GM12878 (cell line): ENCODE data around the gene BRD1. TPM values are rescaled to one million over a fixed set of nuclear protein-coding genes. Genes with fewer than 3 reads are reported as not detected.

Source experiments
- ATAC-seq: fragments of 200-7000 bp; cut with Tn5 transposase; 3 replicates; pipeline ENCODE4 v1.9.1; 2020; ENCODE audit warnings: mild to moderate bottlenecking, moderate library complexity
- BruUV-seq: library from RNA; stranded (reverse); fragments of 400-500 nt; replicated peaks from 2 replicates; lab custom pipeline; 2021; lab: Mats Ljungman, UMichigan
- CTCF ChIA-PET: fragments of 300-600 bp; sonication (Branson Sonifier 250); formaldehyde crosslinking; extraction: SDS; loops from one replicate; lab custom pipeline; 2021; ENCODE audit warnings: inconsistent platforms; lab: Yijun Ruan, JAX
- POLR2A ChIA-PET: fragments of 350-600 bp; formaldehyde crosslinking; extraction: SDS; loops from one replicate; lab custom pipeline; 2021; ENCODE audit warnings: inconsistent platforms; lab: Charles Lee
- RAD21 ChIA-PET: fragments of 300-600 bp; sonication (Branson Sonifier 250); formaldehyde crosslinking; loops from one replicate; lab custom pipeline; 2023; ENCODE audit warnings: antibody characterized with exemption; ENCODE audit not compliant: unreplicated experiment; lab: Charles Lee
- SMC1A ChIA-PET: fragments of 300-600 bp; sonication (Branson Sonifier 250); formaldehyde crosslinking; loops from one replicate; lab custom pipeline; 2023; ENCODE audit not compliant: unreplicated experiment, uncharacterized antibody; lab: Charles Lee
- DNase-seq: peaks from one replicate; pipeline ENCODE4 v3.0.0-alpha.2; 2011; ENCODE audit warnings: low read depth, low spot score
- FAIRE-seq: peaks from 3 replicates; lab custom pipeline; 2011; peaks lifted over from hg19 to GRCh38; lab: Jason Lieb, UNC
- H2AFZ ChIP-seq: 2 replicates; pipeline ENCODE4 v1.6.0; 2011; ENCODE audit warnings: low read depth, low read length, control low read depth; ENCODE audit not compliant: control insufficient read depth
- H3K27ac ChIP-seq: 2 replicates; pipeline ENCODE4 v1.5.1; 2011; ENCODE audit warnings: control low read depth; ENCODE audit not compliant: control insufficient read depth, insufficient read depth
- H3K27me3 ChIP-seq, 2 experiments: replicated peaks in 1 of 2; 2 replicates each; pipeline versions ENCODE4 v1.6.0 to v1.6.1; 2011; ENCODE audit warnings: low read length in 1 of 2; ENCODE audit not compliant: control insufficient read depth in 2 of 2, insufficient read depth in 2 of 2
- H3K36me3 ChIP-seq, 2 experiments: 2 replicates each; pipeline ENCODE4 v1.5.1; 2011; ENCODE audit warnings: low read length in 1 of 2; ENCODE audit not compliant: control insufficient read depth in 2 of 2, insufficient read depth in 2 of 2
- H3K4me1 ChIP-seq: 2 replicates; pipeline ENCODE4 v1.6.1; 2011; ENCODE audit warnings: mild to moderate bottlenecking, low read length, moderate library complexity, mixed read lengths; ENCODE audit not compliant: control insufficient read depth, insufficient read depth
- H3K4me2 ChIP-seq: 2 replicates; pipeline ENCODE4 v1.6.0; 2011; ENCODE audit warnings: control low read depth; ENCODE audit not compliant: control insufficient read depth, insufficient read depth
- H3K4me3 ChIP-seq: fragments of 200-600 bp; sonication (generic); 2 replicates; pipeline ENCODE4 v1.5.1; 2016
- H3K79me2 ChIP-seq: 2 replicates; pipeline ENCODE4 v1.6.0; 2011; ENCODE audit warnings: low read length; ENCODE audit not compliant: control insufficient read depth, insufficient read depth
- H3K9ac ChIP-seq: 2 replicates; pipeline ENCODE4 v1.8.0; 2011; ENCODE audit warnings: low read length, control low read depth, mixed read lengths; ENCODE audit not compliant: control insufficient read depth, insufficient read depth
- H3K9me3 ChIP-seq: replicated peaks from 3 replicates; pipeline ENCODE4 v1.5.1; 2011; ENCODE audit warnings: mild to moderate bottlenecking, low read length; ENCODE audit not compliant: control insufficient read depth, insufficient read depth
- H4K20me1 ChIP-seq: 2 replicates; pipeline ENCODE4 v1.6.0; 2011; ENCODE audit not compliant: control insufficient read depth, insufficient read depth
- FOXK2 ChIP-seq: fragments of 450-650 bp; IDR thresholded peaks from 2 replicates; pipeline ENCODE4 v1.6.1; 2017; ENCODE audit warnings: mild to moderate bottlenecking, moderate library complexity
- FOXM1 ChIP-seq: IDR thresholded peaks from 2 replicates; pipeline ENCODE4 v1.6.1; 2012; ENCODE audit warnings: low read depth, mild to moderate bottlenecking, inconsistent platforms, low read length, moderate library complexity
- HDGF ChIP-seq: fragments of 450-650 bp; IDR thresholded peaks from 2 replicates; pipeline ENCODE4 v1.6.1; 2016; ENCODE audit warnings: antibody characterized with exemption
- RELA ChIP-seq: fragments of 450-650 bp; IDR thresholded peaks from 2 replicates; pipeline ENCODE4 v1.8.0; 2014; ENCODE audit warnings: borderline replicate concordance; ENCODE audit not compliant: partially characterized antibody
- SIN3A ChIP-seq: IDR thresholded peaks from 2 replicates; pipeline ENCODE4 v1.6.1; 2012; ENCODE audit warnings: low read depth, low read length, improper control_type of control experiment
- WGBS: methylation state at CpG from one replicate; pipeline ENCODE4 v1.1.6; 2016; ENCODE audit warnings: low lambda C conversion rate; ENCODE audit not compliant: insufficient replicate concordance, insufficient coverage; ENCODE audit errors: missing lambda C conversion rate; 5-methylcytosine and 5-hydroxymethylcytosine counted together
- in situ Hi-C: fragments of 300-500 bp; cut with MboI; formaldehyde crosslinking; loops from 9 replicates; pipeline ENCODE4 v1.14.3; 2018; ENCODE audit warnings: mixed read lengths
- intact Hi-C: fragments of 100-400 bp; cut with micrococcal nuclease; formaldehyde crosslinking; loops from one replicate; pipeline ENCODE4 v1.14.2; 2022; ENCODE audit not compliant: unreplicated experiment
- polyA plus RNA-seq, 11 experiments: library from polyadenylated mRNA; depleted of rRNA in 4 of 11; unstranded in 6 of 11; stranded (reverse) in 5 of 11; fragments of >200 nt; fragmentation: Nextera tagmentation in 4 of 11; fragmentation: Illumina TruSeq in 1 of 11; extraction: Ambion mirVana in 4 of 11; extraction: Trizol in 1 of 11; gene quantifications; 1 replicate in 1 of 11; 2 replicates in 10 of 11; pipeline versions ENCODE4 v1.2.1 to v1.2.3, GENCODE V29; 2011 to 2016; ENCODE audit warnings: inconsistent platforms in 2 of 11, missing spikeins in 2 of 11, low read depth in 1 of 11
- total RNA-seq, 4 experiments: library from RNA; depleted of rRNA in 3 of 4; stranded (reverse); fragments of >200 nt in 3 of 4; fragmentation: Illumina TruSeq in 1 of 4; extraction: Trizol in 1 of 4; gene quantifications; 2 replicates each; pipeline versions ENCODE4 v1.2.1 to v1.2.3, GENCODE V29; 2013 to 2021
- TF ChIP-seq, protein P1 (sequence below): fragments of 450-650 bp; IDR thresholded peaks from 2 replicates; pipeline ENCODE4 v1.6.1; 2017; ENCODE audit warnings: antibody characterized with exemption, mild to moderate bottlenecking, moderate library complexity
- TF ChIP-seq, protein P2 (sequence below): IDR thresholded peaks from 2 replicates; pipeline ENCODE4 v1.6.1; 2011; ENCODE audit warnings: borderline replicate concordance, low read depth, mild to moderate bottlenecking, moderate library complexity, mixed read lengths, low read length; ENCODE audit not compliant: insufficient read depth; ENCODE audit errors: extremely low read length

Gene BRD1
- total and polyA plus RNA-seq, 10 of the 15 experiments (the other 5 are each of a cell fraction or from before 2014, with no cell fraction given): 0.90 to 26.4 (median 7.1) TPM

DNA sequence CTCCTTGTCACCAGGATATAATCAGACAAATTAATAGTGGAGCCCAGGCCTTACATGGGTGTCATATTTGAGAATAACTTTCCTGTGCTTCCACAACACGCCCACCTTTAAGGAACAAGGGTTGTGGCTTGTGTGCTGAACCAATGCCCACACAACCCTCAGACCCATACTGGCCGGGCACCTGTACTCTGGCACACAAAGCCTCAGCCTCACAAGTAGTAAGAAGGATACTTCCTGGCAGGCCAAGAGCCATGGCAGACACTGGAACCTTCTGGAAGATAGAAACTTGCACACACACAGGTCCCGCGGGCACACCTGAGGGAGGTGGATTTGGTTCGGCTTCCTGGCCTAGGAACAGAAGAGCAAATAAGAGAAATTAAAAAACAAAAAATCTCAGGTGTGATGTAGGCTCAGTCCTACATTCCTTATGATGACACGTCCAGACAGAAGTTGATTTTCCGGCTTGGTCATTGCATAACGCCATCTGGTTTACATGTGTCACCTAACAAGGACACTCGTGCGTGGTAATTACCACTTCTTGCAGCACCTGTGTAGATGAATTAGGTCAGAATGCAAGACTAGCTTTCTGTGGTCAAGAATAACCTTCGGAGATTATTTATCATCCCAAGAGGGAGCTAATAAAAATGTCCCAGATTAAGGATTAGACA, 5.8 kb upstream of the BRD1 start:
- WGBS: 68% methylated on average over 11 of the region's 11 CpGs
- ChIA-PET CTCF (no interaction called here), POLR2A (no interaction called here), SMC1A (no interaction called here)
- DNase-seq (no peak), FAIRE-seq (no peak)
- Histone ChIP-seq H3K27me3 (no peaks in the 10 kb centered on the region), H3K9me3 (peaks cover 3% of the 10 kb centered on the region), H3K9ac (no peak overlapping the region), H3K4me2 (no peak overlapping the region), H3K36me3 (no peaks in the 10 kb centered on the region)
- in situ Hi-C loops (no loop called here), intact Hi-C loops (no loop called here)
- TF ChIP-seq RELA (no peak), SIN3A (no peak), HDGF (no peak), FOXM1 (no peak), FOXK2 (no peak)
- TF ChIP-seq, protein P1, sequence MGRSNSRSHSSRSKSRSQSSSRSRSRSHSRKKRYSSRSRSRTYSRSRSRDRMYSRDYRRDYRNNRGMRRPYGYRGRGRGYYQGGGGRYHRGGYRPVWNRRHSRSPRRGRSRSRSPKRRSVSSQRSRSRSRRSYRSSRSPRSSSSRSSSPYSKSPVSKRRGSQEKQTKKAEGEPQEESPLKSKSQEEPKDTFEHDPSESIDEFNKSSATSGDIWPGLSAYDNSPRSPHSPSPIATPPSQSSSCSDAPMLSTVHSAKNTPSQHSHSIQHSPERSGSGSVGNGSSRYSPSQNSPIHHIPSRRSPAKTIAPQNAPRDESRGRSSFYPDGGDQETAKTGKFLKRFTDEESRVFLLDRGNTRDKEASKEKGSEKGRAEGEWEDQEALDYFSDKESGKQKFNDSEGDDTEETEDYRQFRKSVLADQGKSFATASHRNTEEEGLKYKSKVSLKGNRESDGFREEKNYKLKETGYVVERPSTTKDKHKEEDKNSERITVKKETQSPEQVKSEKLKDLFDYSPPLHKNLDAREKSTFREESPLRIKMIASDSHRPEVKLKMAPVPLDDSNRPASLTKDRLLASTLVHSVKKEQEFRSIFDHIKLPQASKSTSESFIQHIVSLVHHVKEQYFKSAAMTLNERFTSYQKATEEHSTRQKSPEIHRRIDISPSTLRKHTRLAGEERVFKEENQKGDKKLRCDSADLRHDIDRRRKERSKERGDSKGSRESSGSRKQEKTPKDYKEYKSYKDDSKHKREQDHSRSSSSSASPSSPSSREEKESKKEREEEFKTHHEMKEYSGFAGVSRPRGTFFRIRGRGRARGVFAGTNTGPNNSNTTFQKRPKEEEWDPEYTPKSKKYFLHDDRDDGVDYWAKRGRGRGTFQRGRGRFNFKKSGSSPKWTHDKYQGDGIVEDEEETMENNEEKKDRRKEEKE: no peak
- TF ChIP-seq, protein P2, sequence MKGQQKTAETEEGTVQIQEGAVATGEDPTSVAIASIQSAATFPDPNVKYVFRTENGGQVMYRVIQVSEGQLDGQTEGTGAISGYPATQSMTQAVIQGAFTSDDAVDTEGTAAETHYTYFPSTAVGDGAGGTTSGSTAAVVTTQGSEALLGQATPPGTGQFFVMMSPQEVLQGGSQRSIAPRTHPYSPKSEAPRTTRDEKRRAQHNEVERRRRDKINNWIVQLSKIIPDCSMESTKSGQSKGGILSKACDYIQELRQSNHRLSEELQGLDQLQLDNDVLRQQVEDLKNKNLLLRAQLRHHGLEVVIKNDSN: no peak
- TF ChIP-seq, all 136 proteins: peak for 0
- no peaks in the 10 kb centered on the region for H3K79me2 ChIP-seq
- no TSS peak for BruUV-seq
- H3K27ac ChIP-seq: no peak overlapping the region
- RAD21 ChIA-PET: no interaction called here
- H4K20me1 ChIP-seq: no peaks in the 10 kb centered on the region
- ATAC-seq: no peak
- H3K4me3 ChIP-seq: no peak overlapping the region
- H3K4me1 ChIP-seq: peaks cover 17% of the 10 kb centered on the region
- H2AFZ ChIP-seq: no peak overlapping the region
